Caki2 (cell line): ENCODE data around the gene CHST8. TPM values are rescaled to one million over a fixed set of nuclear protein-coding genes. Genes with fewer than 3 reads are reported as not detected.

ENCODE experiments used
- DNase-seq: peaks from one replicate; pipeline ENCODE4 v3.0.0-alpha.2; 2015; ENCODE audit warnings: low read depth
- in situ Hi-C: cut with HindIII; loops from 2 replicates; pipeline ENCODE4 v1.10.0; 2016; ENCODE audit warnings: low sequenced_read_pairs, low pct_unique_long_range_greater_than_20kb, mixed read lengths
- total RNA-seq: library from RNA; depleted of rRNA; stranded (reverse); fragments of >200 nt; shearing (Covaris generic); gene quantifications from 2 replicates; pipeline ENCODE4 v1.2.3, GENCODE V29; 2014; ENCODE audit warnings: low replicate concordance

CHST8 gene
- total RNA-seq, 1 experiment from 2014 or later: not detected

GRCh38 chr19:33719366-33720154 lies 97.8 kb downstream of the CHST8 start:
- in situ Hi-C loops: no loop called here
- DNase-seq: no peak

DNA sequence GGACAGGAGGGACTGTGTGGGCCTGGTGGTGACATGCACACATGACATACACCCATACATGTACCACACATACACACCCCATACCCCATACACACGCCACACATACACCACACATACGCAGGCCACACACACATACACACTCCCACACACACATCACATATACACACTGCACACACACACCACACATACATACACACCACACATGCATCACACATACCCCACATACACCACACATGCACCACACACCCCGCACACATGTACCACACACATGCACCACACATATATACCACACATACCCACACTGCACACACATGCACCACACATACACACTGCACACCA lies 98.4 kb downstream of the CHST8 start:
- in situ Hi-C loops: no loop called here
- DNase-seq: no peak

DNA sequence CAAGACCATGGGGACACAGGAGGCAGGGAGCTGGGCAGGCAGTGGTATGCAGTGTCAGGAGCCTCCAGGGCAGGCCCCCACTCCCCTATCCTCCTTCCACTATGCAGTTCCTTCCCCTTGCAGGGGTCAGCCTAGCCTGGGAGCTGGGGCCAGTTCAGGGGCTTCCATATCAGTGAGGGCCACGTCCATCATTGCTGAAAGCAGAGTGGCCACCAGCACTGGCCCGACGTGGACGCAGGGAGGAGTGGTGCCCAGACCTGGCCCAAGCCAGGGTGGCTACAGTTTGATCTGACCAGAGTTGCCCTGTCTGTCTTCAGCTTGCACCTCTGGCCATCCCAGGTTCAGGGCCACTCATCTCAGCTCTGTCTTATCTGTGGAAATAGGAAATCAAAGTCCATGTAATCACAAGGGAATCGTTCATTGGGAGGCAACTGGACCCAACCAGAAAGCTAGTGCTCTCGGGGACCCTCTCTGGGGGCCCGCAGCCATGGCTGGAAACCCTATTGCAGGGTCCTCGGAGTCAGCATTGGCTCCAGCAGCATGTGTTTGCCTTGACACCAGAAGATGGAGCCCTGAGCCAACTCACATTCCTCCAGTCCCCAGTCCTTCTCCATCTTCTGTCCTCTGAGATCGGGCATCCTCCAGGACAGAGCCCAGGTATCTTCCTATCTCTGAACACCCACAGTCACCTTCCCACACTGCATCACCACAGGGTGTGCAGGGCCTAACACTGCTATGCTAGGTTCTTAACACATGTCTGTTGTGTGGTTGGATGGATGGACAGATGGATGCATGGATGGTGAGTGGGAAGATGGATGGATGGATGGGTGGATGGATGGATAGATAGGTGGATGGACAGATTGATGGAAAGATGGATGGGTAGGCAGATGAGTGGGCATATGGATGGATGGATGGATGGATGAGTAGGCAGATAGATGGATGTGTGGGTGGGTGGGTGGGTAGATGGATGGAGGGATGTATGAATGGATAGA lies 99.2 kb downstream of the CHST8 start:
- no peak for DNase-seq
- in situ Hi-C loops: no loop called here

DNA sequence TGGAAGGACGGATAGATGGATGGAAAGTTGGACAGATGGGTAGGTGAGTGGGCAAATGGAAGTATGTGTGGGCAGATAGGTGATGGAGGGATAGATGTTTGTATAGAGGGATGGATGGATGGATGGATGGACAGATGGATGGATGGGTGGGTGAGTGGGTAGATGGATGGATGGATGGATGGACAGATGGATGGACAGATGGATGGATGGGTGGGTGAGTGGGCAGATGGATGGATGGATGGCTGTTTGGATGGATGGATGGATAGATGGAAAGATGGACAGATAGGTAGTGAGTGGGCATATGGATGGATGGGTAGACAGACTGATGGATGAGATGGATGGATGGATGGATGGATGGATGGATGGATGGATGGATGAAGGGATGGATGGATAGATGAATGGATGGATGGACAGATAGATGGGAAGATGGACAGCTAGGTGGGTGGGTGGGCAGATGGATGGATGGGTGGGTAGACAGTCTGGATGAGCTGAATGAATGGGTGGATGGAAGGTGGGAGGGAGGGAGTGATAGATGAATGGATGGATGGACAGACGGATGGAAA lies 100.1 kb downstream of the CHST8 start:
- no peak for DNase-seq
- in situ Hi-C loops: no loop called here

DNA sequence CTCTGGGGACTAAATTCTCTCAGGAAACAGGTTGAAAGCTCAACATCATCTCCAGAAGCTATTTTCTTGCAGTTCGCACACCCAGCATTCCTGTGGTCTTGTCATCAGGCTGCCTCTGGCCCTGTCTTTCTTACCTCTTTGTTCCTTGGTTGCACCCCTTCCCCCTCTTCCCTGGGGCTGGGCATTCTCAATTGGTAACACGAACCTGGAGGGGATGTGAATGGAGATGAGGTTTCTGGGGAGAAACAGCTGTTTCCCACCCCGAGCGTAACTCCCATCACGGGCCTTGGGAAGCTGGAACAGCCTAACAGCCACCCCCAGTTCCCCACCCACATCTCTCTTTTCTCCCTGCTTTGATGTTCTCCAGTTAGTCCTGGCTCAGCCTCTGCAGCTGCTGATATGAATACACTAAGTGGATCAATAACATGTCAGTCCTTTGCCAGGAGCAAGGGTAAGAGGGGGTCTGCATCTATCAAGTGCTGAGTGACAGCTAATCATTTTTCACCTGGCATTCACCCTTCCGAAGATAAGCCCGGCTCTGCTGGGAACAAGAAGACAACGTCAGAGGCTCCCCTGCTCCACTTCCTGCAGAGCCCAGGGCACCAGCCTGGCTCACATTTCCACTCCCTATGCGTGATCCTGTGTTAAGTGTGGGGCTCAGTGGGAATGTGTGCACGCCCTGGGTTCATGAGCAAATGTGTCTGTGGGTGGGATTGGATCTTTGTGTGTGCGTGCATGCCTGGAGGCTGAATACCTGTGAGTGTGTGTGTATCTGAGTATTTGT lies 100.9 kb downstream of the CHST8 start:
- no peak for DNase-seq
- in situ Hi-C loops: no loop called here

DNA sequence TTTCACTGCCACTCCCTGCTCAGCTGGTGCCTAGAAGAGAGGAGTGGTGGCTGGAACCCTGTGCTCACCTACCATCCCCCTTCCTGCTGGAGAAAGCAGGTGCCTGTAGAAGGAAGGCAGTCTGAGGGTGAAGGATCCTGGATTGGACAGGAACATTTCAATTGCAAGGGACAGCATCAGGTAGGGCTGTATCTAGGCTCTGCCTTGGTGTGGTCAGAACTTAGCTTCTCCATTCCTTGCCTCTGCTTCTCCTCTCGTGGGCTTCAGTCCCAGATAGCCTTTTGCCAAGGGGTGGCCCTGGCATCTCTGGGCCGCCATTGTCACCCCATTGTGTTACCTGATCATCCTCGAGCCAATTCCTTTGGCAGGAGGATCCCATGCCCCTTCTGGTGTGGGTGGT lies 101.8 kb downstream of the CHST8 start:
- in situ Hi-C loops: no loop called here
- no peak for DNase-seq

DNA sequence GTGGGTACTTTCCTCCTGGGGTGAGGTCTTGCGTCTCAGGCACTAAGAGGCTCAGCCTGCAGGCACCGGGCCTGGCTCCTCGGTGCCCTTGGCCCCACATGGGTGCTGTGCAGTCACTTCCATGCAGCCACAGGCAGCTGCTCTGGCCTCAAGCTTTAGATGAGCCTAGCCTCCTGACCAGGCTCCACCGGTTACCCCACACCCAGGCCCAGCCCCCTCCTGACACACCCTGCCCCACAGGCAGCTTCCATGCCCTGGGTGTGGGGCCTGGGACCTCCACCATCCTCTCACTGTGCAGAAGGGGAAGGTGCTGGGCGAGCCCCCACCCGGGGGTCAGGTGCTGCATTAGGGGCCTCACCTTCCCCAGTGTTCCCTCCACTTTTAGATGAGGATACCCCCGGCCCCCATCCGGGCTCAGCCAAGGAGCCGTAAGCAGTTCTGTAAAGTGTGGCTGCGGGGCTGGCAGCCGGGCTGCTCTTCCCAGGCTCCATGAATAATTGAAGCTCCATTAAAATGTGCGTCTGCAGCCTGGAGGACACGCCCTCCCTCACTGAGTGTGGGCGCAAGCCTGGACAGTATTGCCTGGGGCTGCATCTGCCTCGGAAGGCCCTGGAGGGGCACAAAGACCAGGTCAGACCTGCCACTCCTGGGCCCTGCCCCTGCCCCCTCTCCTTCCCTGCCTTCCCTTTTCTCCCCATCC lies 102.4 kb downstream of the CHST8 start:
- in situ Hi-C loops: no loop called here
- no peak for DNase-seq

DNA sequence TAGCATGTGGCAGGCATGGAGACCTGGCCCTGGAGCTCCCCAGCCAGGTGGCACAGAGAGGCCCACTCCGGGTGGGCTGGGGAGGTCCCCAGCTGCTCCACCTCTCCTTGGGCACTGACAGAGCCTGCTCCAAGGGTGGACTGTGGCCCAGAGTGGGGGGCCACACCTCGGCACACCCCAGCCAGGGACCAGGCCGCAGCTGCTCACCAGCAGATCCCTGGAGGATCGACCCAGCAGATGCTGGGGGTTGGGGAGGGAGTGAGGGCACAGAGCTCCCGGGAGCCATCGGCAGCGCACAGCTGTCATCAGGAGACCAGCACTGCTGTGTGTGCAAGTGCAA lies 102.9 kb downstream of the CHST8 start:
- no peak for DNase-seq
- in situ Hi-C loops: no loop called here

- in situ Hi-C loops: no loop called here
- DNase-seq: no peak
Observed at GRCh38 chr19:33725567-33725966, 103.8 kb downstream of the CHST8 start.

DNA sequence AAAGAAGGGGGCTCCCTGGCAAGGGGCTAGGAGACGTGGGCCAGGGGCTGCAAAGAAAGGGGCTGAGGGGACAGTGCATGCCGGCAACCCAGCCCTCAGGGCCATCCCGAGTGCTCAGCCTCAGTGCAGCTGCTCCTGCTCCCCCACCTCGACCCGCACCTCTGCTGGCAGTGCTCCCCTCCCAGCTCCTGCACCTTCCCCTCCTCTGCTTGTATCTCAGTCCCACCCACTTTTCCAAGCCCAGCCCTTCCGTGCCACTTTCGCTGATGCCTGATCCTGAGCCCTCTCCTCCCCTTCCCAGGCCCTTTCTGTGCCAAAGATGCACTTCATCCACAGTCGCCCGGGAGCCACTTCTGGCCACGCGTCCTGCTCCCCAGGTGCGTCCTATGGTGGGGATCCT lies 105.0 kb downstream of the CHST8 start:
- in situ Hi-C loops: no loop called here
- no peak for DNase-seq

DNA sequence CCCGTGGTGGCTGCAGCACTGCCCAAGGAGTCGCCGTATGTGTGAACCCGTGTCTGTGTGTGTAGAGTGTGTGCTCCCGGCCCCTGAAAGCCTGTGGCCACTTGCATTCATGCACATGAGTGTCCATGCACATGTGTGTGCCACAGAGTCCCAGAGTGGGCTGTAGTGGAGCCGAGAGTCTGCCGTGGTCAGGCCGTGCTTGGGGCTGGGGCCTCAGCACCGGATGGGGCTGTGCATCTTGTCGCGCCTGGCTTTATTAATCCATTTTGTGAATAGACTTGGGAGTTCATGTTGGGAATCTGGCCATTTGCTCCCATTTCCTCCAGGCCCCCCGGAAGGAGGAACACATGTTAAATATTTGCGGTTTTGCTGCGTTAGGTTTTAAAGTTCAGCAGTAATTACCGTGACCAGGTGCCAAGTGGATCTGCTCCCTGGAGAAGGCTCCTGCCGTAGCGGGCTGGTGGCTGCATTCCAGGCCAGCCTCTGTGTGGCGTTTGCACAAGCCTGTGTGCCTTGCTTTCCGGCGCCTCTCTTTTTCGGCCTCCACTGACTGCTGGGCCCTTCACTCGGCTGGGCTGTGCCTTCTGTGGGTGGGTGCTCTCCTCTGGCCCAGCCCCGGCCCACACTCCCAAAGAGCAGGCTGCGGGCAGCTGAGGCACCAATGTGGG lies 105.7 kb downstream of the CHST8 start:
- in situ Hi-C loops: no loop called here
- DNase-seq: no peak

DNA sequence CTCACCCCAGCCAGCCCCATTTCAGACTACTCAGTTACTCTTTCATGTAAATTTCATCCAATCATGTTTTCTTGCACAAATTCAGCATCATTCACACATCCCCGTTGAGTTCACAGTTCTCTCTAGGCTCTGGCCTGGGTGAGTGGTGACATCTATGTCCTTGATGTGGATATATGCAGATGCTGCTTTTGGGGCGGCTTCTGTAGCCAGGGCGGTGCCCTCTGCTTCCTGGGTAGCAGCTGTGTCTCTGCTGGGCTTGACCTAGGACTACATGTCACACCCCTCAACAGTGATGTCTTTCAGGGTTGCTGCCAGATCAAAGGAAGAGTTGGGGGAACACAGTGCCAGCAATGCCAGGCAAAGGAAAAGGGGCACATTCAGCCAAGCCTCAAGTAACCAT lies 106.4 kb downstream of the CHST8 start:
- no peak for DNase-seq
- in situ Hi-C loops: no loop called here

- DNase-seq: no peak
- in situ Hi-C loops: no loop called here
Observed at GRCh38 chr19:33730858-33731607, 109.3 kb downstream of the CHST8 start.

DNA sequence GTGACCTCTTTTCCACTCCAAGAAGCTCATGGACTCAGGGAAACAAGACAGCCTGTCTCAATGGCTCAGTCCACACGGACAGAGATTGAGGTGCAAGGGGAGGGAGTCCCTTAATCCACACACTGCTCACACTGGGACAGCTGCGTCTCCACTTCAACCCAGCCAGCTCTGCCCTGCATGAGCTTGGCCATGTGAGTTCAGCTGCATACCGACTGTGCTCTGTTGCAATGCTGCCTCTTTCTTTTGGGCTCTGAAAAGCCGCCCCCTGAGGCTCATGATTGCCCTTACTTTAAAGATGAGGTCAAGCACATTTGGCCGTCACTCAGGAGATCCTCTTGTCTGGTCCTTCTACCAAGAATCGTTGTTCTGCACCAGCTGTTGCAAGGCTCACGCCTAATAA lies 110.1 kb downstream of the CHST8 start:
- in situ Hi-C loops: no loop called here
- no peak for DNase-seq

DNA sequence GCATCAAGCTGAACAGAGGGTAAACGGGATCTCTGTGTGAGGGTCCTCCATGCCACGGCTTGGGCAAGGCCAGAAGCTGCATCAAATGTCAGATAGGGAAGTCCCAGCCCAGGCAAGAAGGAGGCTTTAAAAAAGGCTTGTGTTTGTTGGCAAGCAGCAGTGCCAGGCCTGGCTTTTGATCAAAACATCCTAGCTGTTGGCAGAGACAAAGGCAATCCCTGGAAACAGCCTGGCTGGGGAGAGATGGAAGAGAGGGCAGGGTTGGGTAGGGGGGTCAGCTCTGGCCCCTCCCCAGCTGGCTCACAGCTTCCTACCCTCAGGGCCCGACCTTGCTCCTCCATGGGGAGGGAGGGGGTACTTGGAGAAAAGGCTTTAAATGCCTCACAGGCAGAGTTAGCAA lies 113.2 kb downstream of the CHST8 start:
- no peak for DNase-seq
- in situ Hi-C loops: no loop called here

- in situ Hi-C loops: no loop called here
- no peak for DNase-seq
Observed at GRCh38 chr19:33736158-33736557, 114.4 kb downstream of the CHST8 start.

DNA sequence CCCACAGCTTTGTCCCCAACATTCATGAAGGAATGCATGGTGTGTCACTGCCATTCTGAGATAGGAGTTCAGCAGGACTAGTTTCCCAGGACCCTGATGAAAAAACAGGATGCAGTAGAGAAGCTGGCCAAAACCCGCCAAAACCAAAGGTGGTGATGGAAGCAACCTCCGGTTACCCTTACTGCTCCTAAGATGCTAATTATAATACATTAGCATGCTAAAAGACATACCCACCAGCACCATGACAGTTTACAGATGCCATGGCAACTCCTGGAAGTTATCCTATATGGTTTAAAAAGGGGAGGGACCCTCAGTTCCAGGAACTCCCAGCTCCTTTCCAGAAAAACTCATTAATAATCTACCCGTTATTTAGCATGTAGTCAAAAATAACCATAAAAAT lies 115.0 kb downstream of the CHST8 start:
- DNase-seq: no peak
- in situ Hi-C loops: no loop called here
